ENCODE data around the gene DSCAML1. TPM values are rescaled to one million over a fixed set of nuclear protein-coding genes. Genes with fewer than 3 reads are reported as not detected.

DSCAML1 gene
- total and polyA plus RNA-seq, 12 donors, result 0.16 to 1.5 (median 0.57) TPM

GRCh38 chr11:117547195-117547850 lies 249.7 kb downstream of the DSCAML1 start:
- ATAC-seq (no peak), DNase-seq (no peak)
- peaks cover 0 to 3% (median 0%) of the 10 kb centered on the region in 9 donors for H3K4me1 ChIP-seq
- WGBS, 2 donors, result 80 to 85% methylated on average over 16 of the region's 16 CpGs
- no peak overlapping the region for H3K27ac ChIP-seq
- H3K36me3 ChIP-seq, result no peaks in the 10 kb centered on the region
- intact Hi-C loops (cut with DNase I), result no loop called here
- H3K27me3 ChIP-seq, result peaks cover 0 to 10% (median 0%) of the 10 kb centered on the region in 7 donors
- H3K9me3 ChIP-seq, result no peaks in the 10 kb centered on the region
- TF ChIP-seq CTCF (IDR thresholded peaks at IDR 0.05), result no peak
- H3K4me3 ChIP-seq, result no peak overlapping the region

GRCh38 chr11:117546431-117547194 lies 250.4 kb downstream of the DSCAML1 start:
- Histone ChIP-seq H3K4me3 (no peak overlapping the region), H3K9me3 (no peaks in the 10 kb centered on the region), H3K4me1 (peaks cover 0 to 3% (median 0%) of the 10 kb centered on the region in 9 donors), H3K27me3 (peaks cover 0 to 10% (median 0%) of the 10 kb centered on the region in 7 donors), H3K27ac (no peak overlapping the region), H3K36me3 (no peaks in the 10 kb centered on the region)
- intact Hi-C loops (cut with DNase I), result no loop called here
- WGBS, 2 donors, result 85 to 87% methylated on average over 12 of the region's 12 CpGs
- TF ChIP-seq CTCF (IDR thresholded peaks at IDR 0.05), result no peak
- DNase-seq (no peak), ATAC-seq (no peak)

GRCh38 chr11:117545706-117546105 lies 251.3 kb downstream of the DSCAML1 start:
- peaks cover 0 to 4% (median 0%) of the 10 kb centered on the region in 7 donors for H3K27me3 ChIP-seq
- no peak for TF ChIP-seq CTCF (IDR thresholded peaks at IDR 0.05)
- no peak overlapping the region for H3K27ac ChIP-seq
- intact Hi-C loops (cut with DNase I), result no loop called here
- no peaks in the 10 kb centered on the region for H3K9me3 ChIP-seq
- H3K4me1 ChIP-seq, result peaks cover 0 to 3% (median 0%) of the 10 kb centered on the region in 9 donors
- no peaks in the 10 kb centered on the region for H3K36me3 ChIP-seq
- DNase-seq (no peak), ATAC-seq (no peak)
- 96 to 97% methylated on average over 12 of the region's 12 CpGs for WGBS, 2 donors
- no peak overlapping the region for H3K4me3 ChIP-seq

GRCh38 chr11:117544130-117544800 lies 252.8 kb downstream of the DSCAML1 start:
- H3K27ac ChIP-seq, result no peak overlapping the region
- 82 to 83% methylated on average over 6 of the region's 6 CpGs for whole genome bisulfite sequencing, 2 donors
- no peaks in the 10 kb centered on the region for H3K9me3 ChIP-seq
- TF ChIP-seq CTCF (IDR thresholded peaks at IDR 0.05), result no peak
- peaks cover 0 to 3% (median 0%) of the 10 kb centered on the region in 9 donors for H3K4me1 ChIP-seq
- intact Hi-C loops (cut with DNase I), result no loop called here
- no peaks in the 10 kb centered on the region for H3K36me3 ChIP-seq
- DNase-seq, result no peak
- no peaks in the 10 kb centered on the region for H3K27me3 ChIP-seq
- no peak overlapping the region for H3K4me3 ChIP-seq
- ATAC-seq, result no peak

Measured in heart right ventricle (tissue), 16 donors.